ENCODE data around the gene OTULIN.

- no peak for TF ChIP-seq GLI4 (CRISPR knock-in tag; IDR thresholded peaks at IDR 0.05; ENCODE audit: borderline replicate concordance)
- TF ChIP-seq HNRNPUL1 (IDR thresholded peaks at IDR 0.05; ENCODE audit: low read depth, low read length) = no peak
- TF ChIP-seq POLR2AphosphoS5 (IDR thresholded peaks at IDR 0.05; ENCODE audit: low read depth, low read length) = no peak
- no peak for TF ChIP-seq HIVEP1 (CRISPR knock-in tag; IDR thresholded peaks at IDR 0.05)
Observed at GRCh38 chr5:14729448-14730385, 65.2 kb downstream of the OTULIN start.

Measured in HepG2 (cell line).